Endothelial cell of umbilical vein (primary cell): ENCODE measurements around the gene EOGT. TPM values are rescaled to one million over a fixed set of nuclear protein-coding genes. Genes with fewer than 3 reads are reported as not detected.

Experiments
- BruUV-seq: library from RNA; stranded (reverse); fragments of 400-500 nt; replicated peaks from 2 replicates; lab custom pipeline; 2021; lab: Mats Ljungman, UMichigan
- CTCF ChIA-PET: fragments of 300-600, 350-600 bp; sonication (Branson Sonifier 250); formaldehyde crosslinking; loops from one replicate; lab custom pipeline; 2021; ENCODE audit warnings: antibody characterized with exemption, inconsistent platforms; lab: Charles Lee
- POLR2A ChIA-PET: fragments of 300-600, 350-600 bp; sonication (Branson Sonifier 250); formaldehyde crosslinking; loops from one replicate; lab custom pipeline; 2021; ENCODE audit warnings: antibody characterized with exemption, inconsistent platforms; lab: Charles Lee
- DNase-seq: peaks from one replicate; pipeline ENCODE4 v3.0.0-alpha.2; 2011; ENCODE audit warnings: low read depth, low spot score
- FAIRE-seq: peaks from 2 replicates; lab custom pipeline; 2011; peaks lifted over from hg19 to GRCh38; lab: Jason Lieb, UNC
- H2AFZ ChIP-seq: 2 replicates; pipeline ENCODE4 v1.6.0; 2012; ENCODE audit warnings: low read depth, low read length, control low read depth, inconsistent platforms
- H3K27ac ChIP-seq: 2 replicates; pipeline ENCODE4 v1.5.1; 2011; ENCODE audit warnings: low read depth, mild to moderate bottlenecking, control low read depth, low read length, moderate library complexity; ENCODE audit not compliant: insufficient read depth
- H3K27me3 ChIP-seq, 2 experiments: 2 replicates each; pipeline versions ENCODE4 v1.6.0 to v1.6.1; 2011; ENCODE audit warnings: low read length in 2 of 2, mixed read lengths in 1 of 2; ENCODE audit not compliant: control insufficient read depth in 2 of 2, insufficient read depth in 2 of 2
- H3K36me3 ChIP-seq, 2 experiments: 2 replicates in 1 of 2; 3 replicates in 1 of 2; pipeline ENCODE4 v1.5.1; 2011; ENCODE audit warnings: low read length in 2 of 2, mild to moderate bottlenecking in 1 of 2, moderate library complexity in 1 of 2; ENCODE audit not compliant: control insufficient read depth in 2 of 2, insufficient read depth in 2 of 2; ENCODE audit errors: extremely low read depth in 1 of 2
- H3K4me1 ChIP-seq: 3 replicates; pipeline ENCODE4 v1.5.1; 2011; ENCODE audit warnings: mild to moderate bottlenecking, low read length; ENCODE audit not compliant: control insufficient read depth, insufficient read depth; ENCODE audit errors: extremely low read depth
- H3K4me2 ChIP-seq: 2 replicates; pipeline ENCODE4 v1.6.1; 2011; ENCODE audit warnings: low read length, control low read depth, mixed read lengths; ENCODE audit not compliant: insufficient read depth
- H3K4me3 ChIP-seq, 3 experiments: fragments of 200-600 bp in 1 of 3; sonication (generic), shearing (Covaris generic) in 1 of 3; replicated peaks in 1 of 3; 2 replicates each; pipeline ENCODE4 v1.5.1; 2011 to 2016; ENCODE audit warnings: control low read depth in 3 of 3, low read length in 3 of 3, mild to moderate bottlenecking in 2 of 3, inconsistent platforms in 1 of 3, low read depth in 1 of 3, moderate library complexity in 1 of 3; ENCODE audit not compliant: insufficient read depth in 1 of 3
- H3K79me2 ChIP-seq: 2 replicates; pipeline ENCODE4 v1.6.0; 2012; ENCODE audit warnings: low read length, inconsistent platforms; ENCODE audit not compliant: control insufficient read depth, insufficient read depth
- H3K9ac ChIP-seq: replicated peaks from 2 replicates; pipeline ENCODE3; 2011; ENCODE audit warnings: low read length, control low read depth; ENCODE audit not compliant: insufficient read depth; ENCODE audit errors: extremely low read depth
- H3K9me1 ChIP-seq: replicated peaks from 3 replicates; pipeline ENCODE4 v1.6.0; 2011; ENCODE audit warnings: mild to moderate bottlenecking, low read length; ENCODE audit not compliant: control insufficient read depth, insufficient read depth; ENCODE audit errors: extremely low read depth
- H3K9me3 ChIP-seq: replicated peaks from 2 replicates; pipeline ENCODE4 v1.5.1; 2012; ENCODE audit warnings: low read length, inconsistent platforms; ENCODE audit not compliant: control insufficient read depth, insufficient read depth
- H4K20me1 ChIP-seq: replicated peaks from 2 replicates; pipeline ENCODE3; 2011; ENCODE audit warnings: mild to moderate bottlenecking, low read length; ENCODE audit not compliant: control insufficient read depth, insufficient read depth; ENCODE audit errors: extremely low read depth
- CTCF ChIP-seq, 2 donors: IDR thresholded peaks; 1 replicate in 1 of 2; 2 replicates in 1 of 2; pipeline ENCODE4 v1.5.1; 2011; ENCODE audit warnings: low read length in 2 of 2, mild to moderate bottlenecking in 2 of 2, moderate library complexity in 2 of 2, control low read depth in 1 of 2, inconsistent platforms in 1 of 2, low read depth in 1 of 2; ENCODE audit not compliant: insufficient read depth in 1 of 2; ENCODE audit errors: extremely low read depth in 1 of 2
- EZH2 ChIP-seq: IDR thresholded peaks from 2 replicates; pipeline ENCODE4 v1.6.1; 2012; ENCODE audit warnings: borderline replicate concordance, low read depth, mild to moderate bottlenecking, moderate library complexity, low read length, inconsistent platforms; ENCODE audit not compliant: severe bottlenecking
- FOS ChIP-seq: IDR thresholded peaks from 2 replicates; pipeline ENCODE4 v1.6.1; 2011; ENCODE audit warnings: mild to moderate bottlenecking, low read length, moderate library complexity, borderline replicate concordance; ENCODE audit not compliant: insufficient read depth
- GATA2 ChIP-seq: IDR thresholded peaks from 2 replicates; pipeline ENCODE4 v1.7.0; 2011; ENCODE audit warnings: low read depth, mild to moderate bottlenecking, moderate library complexity, mixed read lengths, low read length; ENCODE audit not compliant: insufficient read length, insufficient read depth
- JUN ChIP-seq: IDR thresholded peaks from 2 replicates; pipeline ENCODE4 v1.6.1; 2011; ENCODE audit warnings: borderline replicate concordance, low read depth; ENCODE audit not compliant: insufficient read length, insufficient read depth
- MAX ChIP-seq: IDR thresholded peaks from 2 replicates; pipeline ENCODE4 v1.6.1; 2011; ENCODE audit not compliant: insufficient read depth, insufficient read length
- MYC ChIP-seq: IDR thresholded peaks from one replicate; pipeline ENCODE4 v1.6.1; 2011; ENCODE audit warnings: mild to moderate bottlenecking, low read depth, low read length
- POLR2A ChIP-seq: IDR thresholded peaks from 2 replicates; pipeline ENCODE4 v1.6.1; 2012; ENCODE audit warnings: low read depth, mild to moderate bottlenecking, control low read depth, low read length
- dilution Hi-C: fragments of 300-500 bp; cut with MboI; formaldehyde crosslinking; loops from one replicate; pipeline ENCODE4 v1.15.0; 2019; ENCODE audit warnings: low sequenced_read_pairs; ENCODE audit not compliant: extremely low pct_ligation_motif_present
- intact Hi-C: fragments of 100-400 bp; cut with micrococcal nuclease; formaldehyde crosslinking; loops from one replicate; pipeline ENCODE4 v1.10.0; 2022
- polyA plus RNA-seq, 4 experiments: library from polyadenylated mRNA; depleted of rRNA in 3 of 4; stranded (reverse) in 3 of 4; unstranded in 1 of 4; fragments of >200 nt; gene quantifications; 2 replicates each; pipeline versions ENCODE4 v1.2.1 to v1.2.3, GENCODE V29; 2011 to 2012; ENCODE audit warnings: missing spikeins in 1 of 4
- total RNA-seq: library from RNA; stranded (reverse); gene quantifications from 2 replicates; pipeline ENCODE4 v1.2.3, GENCODE V29; 2021

EOGT gene
- total and polyA plus RNA-seq, 2 donors (not counting 3 experiments of a cell fraction or from before 2014, with no cell fraction given) = 35.6 to 99.4 TPM

- H3K27me3 ChIP-seq = no peaks in the 10 kb centered on the region
- FAIRE-seq = no peak
- no peaks in the 10 kb centered on the region for H3K9me3 ChIP-seq
- no peak overlapping the region for H2AFZ ChIP-seq
- ChIA-PET CTCF (no interaction called here), POLR2A (no interaction called here)
- peaks cover 13 to 27% of the 10 kb centered on the region in 2 experiments for H3K36me3 ChIP-seq
- intact Hi-C loops = no loop called here
- H3K4me1 ChIP-seq = no peaks in the 10 kb centered on the region
- no peak overlapping the region for H3K4me2 ChIP-seq
- dilution Hi-C loops = no loop called here
- H3K79me2 ChIP-seq = no peaks in the 10 kb centered on the region
- H3K9ac ChIP-seq = no peak overlapping the region
- no peaks in the 10 kb centered on the region for H4K20me1 ChIP-seq
- no peak overlapping the region for H3K4me3 ChIP-seq
- no peak for TF ChIP-seq MAX
- no peak for DNase-seq
- H3K9me1 ChIP-seq = no peaks in the 10 kb centered on the region
- H3K27ac ChIP-seq = no peak overlapping the region
- no TSS peak for BruUV-seq
Observed at GRCh38 chr3:69058947-69059224, 45.4 kb upstream of the EOGT start.

- Histone ChIP-seq H3K9me1 (no peaks in the 10 kb centered on the region), H4K20me1 (no peaks in the 10 kb centered on the region), H3K79me2 (no peaks in the 10 kb centered on the region), H2AFZ (no peak overlapping the region), H3K9ac (no peak overlapping the region), H3K4me3 (no peak overlapping the region), H3K9me3 (no peaks in the 10 kb centered on the region), H3K27ac (no peak overlapping the region), H3K27me3 (no peaks in the 10 kb centered on the region), H3K4me1 (no peaks in the 10 kb centered on the region), H3K36me3 (peaks cover 13 to 26% of the 10 kb centered on the region in 2 experiments), H3K4me2 (no peak overlapping the region)
- intact Hi-C loops = no loop called here
- TF ChIP-seq MAX (no peak), CTCF (IDR thresholded peaks at IDR 0.05; ENCODE audit: extremely low read depth in 1 of 2, insufficient read depth in 1 of 2, low read depth in 1 of 2, low read length in 2 of 2) (no peak), GATA2 (no peak), MYC (no peak), JUN (no peak), FOS (no peak), POLR2A (no peak), EZH2 (no peak)
- FAIRE-seq (no peak), DNase-seq (no peak)
- ChIA-PET POLR2A (no interaction called here), CTCF (interaction anchor here (1.0 kb wide), 1 partner anchor 13 kb away, joined by 4 read pairs; no protein-coding TSS in a partner anchor)
- BruUV-seq = no TSS peak
- dilution Hi-C loops = no loop called here
Observed at GRCh38 chr3:69058180-69058946, 44.9 kb upstream of the EOGT start.
